ENCODE data around the gene SLC35A3.

Gene SLC35A3

DNA sequence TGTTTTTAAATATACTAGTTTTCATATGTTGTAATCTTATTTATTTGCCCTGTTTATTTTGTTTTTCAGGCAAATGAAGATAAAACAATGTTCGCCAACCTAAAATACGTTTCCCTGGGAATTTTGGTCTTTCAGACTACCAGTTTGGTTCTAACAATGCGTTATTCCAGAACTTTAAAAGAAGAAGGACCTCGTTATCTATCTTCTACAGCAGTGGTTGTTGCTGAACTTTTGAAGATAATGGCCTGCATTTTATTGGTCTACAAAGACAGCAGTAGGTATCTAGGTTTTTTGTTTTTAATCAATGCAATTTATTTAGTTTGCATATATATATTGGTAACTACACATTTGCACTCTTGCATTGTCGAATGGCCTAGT, 23.7 kb downstream of the SLC35A3 start:
- TF ChIP-seq ZBTB20 (tag by site-specific recombination; IDR thresholded peaks at IDR 0.05) = no peak
- TF ChIP-seq, protein P1, sequence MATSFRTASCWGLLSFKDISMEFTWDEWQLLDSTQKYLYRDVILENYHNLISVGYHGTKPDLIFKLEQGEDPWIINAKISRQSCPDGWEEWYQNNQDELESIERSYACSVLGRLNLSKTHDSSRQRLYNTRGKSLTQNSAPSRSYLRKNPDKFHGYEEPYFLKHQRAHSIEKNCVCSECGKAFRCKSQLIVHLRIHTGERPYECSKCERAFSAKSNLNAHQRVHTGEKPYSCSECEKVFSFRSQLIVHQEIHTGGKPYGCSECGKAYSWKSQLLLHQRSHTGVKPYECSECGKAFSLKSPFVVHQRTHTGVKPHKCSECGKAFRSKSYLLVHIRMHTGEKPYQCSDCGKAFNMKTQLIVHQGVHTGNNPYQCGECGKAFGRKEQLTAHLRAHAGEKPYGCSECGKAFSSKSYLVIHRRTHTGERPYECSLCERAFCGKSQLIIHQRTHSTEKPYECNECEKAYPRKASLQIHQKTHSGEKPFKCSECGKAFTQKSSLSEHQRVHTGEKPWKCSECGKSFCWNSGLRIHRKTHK (tag by site-specific recombination; IDR thresholded peaks at IDR 0.05) = no peak
- ChIA-PET CTCF (no interaction called here), POLR2A (no interaction called here)
- no peaks in the 10 kb centered on the region for H3K9me3 ChIP-seq (ENCODE audit: control insufficient read depth, insufficient read depth, low read depth, low read length)
- H3K4me3 ChIP-seq (ENCODE audit: low read depth, low read length) = no peak overlapping the region
- H3K36me3 ChIP-seq (ENCODE audit: control insufficient read depth in 2 of 2, insufficient read depth in 1 of 2, low read length in 2 of 2) = peaks cover 3 to 20% of the 10 kb centered on the region in 2 experiments; a peak in 2 of 3 replicates
- no peak overlapping the region for H3K27ac ChIP-seq (ENCODE audit: extremely low read depth, low read depth, low read length)
- H3K4me1 ChIP-seq (ENCODE audit: control insufficient read depth, insufficient read depth, low read length) = no peaks in the 10 kb centered on the region

DNA sequence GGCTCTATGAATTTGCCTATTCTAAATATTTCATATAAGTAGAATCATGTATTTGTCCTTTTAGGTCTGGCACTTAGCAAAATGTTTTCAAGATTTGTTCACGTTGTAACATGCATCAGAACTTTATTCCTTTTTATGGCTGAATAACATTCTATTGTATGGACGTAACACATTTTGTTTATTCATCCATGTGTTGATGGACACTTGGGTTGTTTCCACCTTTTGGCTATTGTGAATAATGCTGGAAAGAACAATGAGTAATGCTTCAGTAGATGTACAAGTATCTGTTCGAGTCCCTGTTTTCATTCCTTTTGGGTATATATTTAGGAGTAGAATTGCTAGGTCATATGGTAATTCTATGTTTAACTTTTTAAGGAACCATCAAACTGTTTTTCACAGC, 24.7 kb downstream of the SLC35A3 start:
- no peaks in the 10 kb centered on the region for H3K9me3 ChIP-seq (ENCODE audit: control insufficient read depth, insufficient read depth, low read depth, low read length)
- H3K27ac ChIP-seq (ENCODE audit: extremely low read depth, low read depth, low read length) = no peak overlapping the region
- H3K4me3 ChIP-seq (ENCODE audit: low read depth, low read length) = no peak overlapping the region
- TF ChIP-seq, protein P2, sequence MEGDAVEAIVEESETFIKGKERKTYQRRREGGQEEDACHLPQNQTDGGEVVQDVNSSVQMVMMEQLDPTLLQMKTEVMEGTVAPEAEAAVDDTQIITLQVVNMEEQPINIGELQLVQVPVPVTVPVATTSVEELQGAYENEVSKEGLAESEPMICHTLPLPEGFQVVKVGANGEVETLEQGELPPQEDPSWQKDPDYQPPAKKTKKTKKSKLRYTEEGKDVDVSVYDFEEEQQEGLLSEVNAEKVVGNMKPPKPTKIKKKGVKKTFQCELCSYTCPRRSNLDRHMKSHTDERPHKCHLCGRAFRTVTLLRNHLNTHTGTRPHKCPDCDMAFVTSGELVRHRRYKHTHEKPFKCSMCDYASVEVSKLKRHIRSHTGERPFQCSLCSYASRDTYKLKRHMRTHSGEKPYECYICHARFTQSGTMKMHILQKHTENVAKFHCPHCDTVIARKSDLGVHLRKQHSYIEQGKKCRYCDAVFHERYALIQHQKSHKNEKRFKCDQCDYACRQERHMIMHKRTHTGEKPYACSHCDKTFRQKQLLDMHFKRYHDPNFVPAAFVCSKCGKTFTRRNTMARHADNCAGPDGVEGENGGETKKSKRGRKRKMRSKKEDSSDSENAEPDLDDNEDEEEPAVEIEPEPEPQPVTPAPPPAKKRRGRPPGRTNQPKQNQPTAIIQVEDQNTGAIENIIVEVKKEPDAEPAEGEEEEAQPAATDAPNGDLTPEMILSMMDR (tag by site-specific recombination; IDR thresholded peaks at IDR 0.05) = no peak
- TF ChIP-seq PRDM1 (tag by site-specific recombination; IDR thresholded peaks at IDR 0.05) = no peak
- TF ChIP-seq, protein P3, sequence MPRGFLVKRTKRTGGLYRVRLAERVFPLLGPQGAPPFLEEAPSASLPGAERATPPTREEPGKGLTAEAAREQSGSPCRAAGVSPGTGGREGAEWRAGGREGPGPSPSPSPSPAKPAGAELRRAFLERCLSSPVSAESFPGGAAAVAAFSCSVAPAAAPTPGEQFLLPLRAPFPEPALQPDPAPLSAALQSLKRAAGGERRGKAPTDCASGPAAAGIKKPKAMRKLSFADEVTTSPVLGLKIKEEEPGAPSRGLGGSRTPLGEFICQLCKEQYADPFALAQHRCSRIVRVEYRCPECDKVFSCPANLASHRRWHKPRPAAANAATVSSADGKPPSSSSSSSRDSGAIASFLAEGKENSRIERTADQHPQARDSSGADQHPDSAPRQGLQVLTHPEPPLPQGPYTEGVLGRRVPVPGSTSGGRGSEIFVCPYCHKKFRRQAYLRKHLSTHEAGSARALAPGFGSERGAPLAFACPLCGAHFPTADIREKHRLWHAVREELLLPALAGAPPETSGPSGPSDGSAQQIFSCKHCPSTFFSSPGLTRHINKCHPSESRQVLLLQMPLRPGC (tag by site-specific recombination; IDR thresholded peaks at IDR 0.05) = no peak
- peaks cover 3 to 20% of the 10 kb centered on the region in 2 experiments; a peak in 2 of 3 replicates for H3K36me3 ChIP-seq (ENCODE audit: control insufficient read depth in 2 of 2, insufficient read depth in 1 of 2, low read length in 2 of 2)
- ChIA-PET CTCF (no interaction called here), POLR2A (no interaction called here)
- no peaks in the 10 kb centered on the region for H3K4me1 ChIP-seq (ENCODE audit: control insufficient read depth, insufficient read depth, low read length)

DNA sequence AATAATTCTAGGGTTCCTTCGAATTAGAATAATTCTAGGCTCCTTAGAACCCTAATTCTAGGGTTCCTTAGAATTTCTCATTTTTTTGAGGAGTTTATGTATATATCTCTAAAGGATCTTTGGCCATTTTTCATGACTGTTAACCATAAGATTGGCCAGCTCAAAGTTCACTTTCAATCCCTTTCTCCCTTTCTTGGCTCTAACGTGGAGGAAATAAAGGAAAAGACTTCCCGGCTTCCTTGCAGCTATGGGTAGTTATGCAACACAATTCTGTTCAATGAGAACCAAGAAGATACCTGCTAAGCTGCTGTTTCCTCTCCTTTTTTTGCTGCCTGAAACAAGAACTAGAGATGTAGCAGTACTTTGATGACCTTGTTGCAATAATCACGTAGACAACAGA, 27.2 kb downstream of the SLC35A3 start:
- H3K27ac ChIP-seq (ENCODE audit: extremely low read depth, low read depth, low read length) = no peak overlapping the region
- ChIA-PET POLR2A (no interaction called here), CTCF (no interaction called here)
- no peak overlapping the region for H3K4me3 ChIP-seq (ENCODE audit: low read depth, low read length)
- no peaks in the 10 kb centered on the region; the same call in 1 of the 2 replicates for H3K4me1 ChIP-seq (ENCODE audit: control insufficient read depth, insufficient read depth, low read length)
- H3K36me3 ChIP-seq (ENCODE audit: control insufficient read depth in 2 of 2, insufficient read depth in 1 of 2, low read length in 2 of 2) = peaks cover 3 to 12% of the 10 kb centered on the region in 2 experiments; a peak in 2 of 3 replicates
- TF ChIP-seq ZNF585B (tag by site-specific recombination; IDR thresholded peaks at IDR 0.05) (no peak), ZNF202 (tag by site-specific recombination; IDR thresholded peaks at IDR 0.05; ENCODE audit: borderline replicate concordance) (no peak), YY1 (tag by site-specific recombination; IDR thresholded peaks at IDR 0.05) (no peak), ZNF133 (tag by site-specific recombination; IDR thresholded peaks at IDR 0.05) (no peak), YY2 (tag by site-specific recombination; IDR thresholded peaks at IDR 0.05) (no peak), ZFP3 (tag by site-specific recombination; IDR thresholded peaks at IDR 0.05; ENCODE audit: low read depth) (no peak), ZNF549 (tag by site-specific recombination; IDR thresholded peaks at IDR 0.05) (no peak)
- TF ChIP-seq, protein P4, sequence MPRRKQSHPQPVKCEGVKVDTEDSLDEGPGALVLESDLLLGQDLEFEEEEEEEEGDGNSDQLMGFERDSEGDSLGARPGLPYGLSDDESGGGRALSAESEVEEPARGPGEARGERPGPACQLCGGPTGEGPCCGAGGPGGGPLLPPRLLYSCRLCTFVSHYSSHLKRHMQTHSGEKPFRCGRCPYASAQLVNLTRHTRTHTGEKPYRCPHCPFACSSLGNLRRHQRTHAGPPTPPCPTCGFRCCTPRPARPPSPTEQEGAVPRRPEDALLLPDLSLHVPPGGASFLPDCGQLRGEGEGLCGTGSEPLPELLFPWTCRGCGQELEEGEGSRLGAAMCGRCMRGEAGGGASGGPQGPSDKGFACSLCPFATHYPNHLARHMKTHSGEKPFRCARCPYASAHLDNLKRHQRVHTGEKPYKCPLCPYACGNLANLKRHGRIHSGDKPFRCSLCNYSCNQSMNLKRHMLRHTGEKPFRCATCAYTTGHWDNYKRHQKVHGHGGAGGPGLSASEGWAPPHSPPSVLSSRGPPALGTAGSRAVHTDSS (tag by site-specific recombination; IDR thresholded peaks at IDR 0.05) = no peak
- no peaks in the 10 kb centered on the region for H3K9me3 ChIP-seq (ENCODE audit: control insufficient read depth, insufficient read depth, low read depth, low read length)
